Neural cell (in vitro differentiated cells): Measurements from ENCODE around the gene RYR3. TPM values are rescaled to one million over a fixed set of nuclear protein-coding genes. Genes with fewer than 3 reads are reported as not detected.

Experiments used
- H2AFZ ChIP-seq: fragments of 200-600, 300-800 bp; sonication (generic), shearing (Covaris generic); 2 replicates; pipeline ENCODE4 v1.6.0; 2014; ENCODE audit warnings: low read depth, mild to moderate bottlenecking, antibody characterized with exemption, low read length, moderate library complexity
- H3F3A ChIP-seq: fragments of 200-600 bp; shearing (Covaris generic); 2 replicates; pipeline ENCODE4 v1.6.1; 2016; ENCODE audit warnings: mild to moderate bottlenecking, moderate library complexity, mixed read lengths, antibody characterized with exemption, low read length; ENCODE audit not compliant: insufficient read depth, poor library complexity, severe bottlenecking
- H3K27ac ChIP-seq: fragments of 200-600, 300-800 bp; sonication (generic), shearing (Covaris generic); 2 replicates; pipeline ENCODE4 v1.5.1; 2014; ENCODE audit warnings: mild to moderate bottlenecking, low read length, moderate library complexity
- H3K27me3 ChIP-seq: fragments of 300-800, 200-600 bp; sonication (generic), shearing (Covaris generic); 2 replicates; pipeline ENCODE4 v1.6.0; 2014; ENCODE audit warnings: mild to moderate bottlenecking, low read depth, low read length, moderate library complexity; ENCODE audit not compliant: insufficient read depth
- H3K36me3 ChIP-seq: fragments of 300-800, 200-600 bp; sonication (generic), shearing (Covaris generic); 2 replicates; pipeline ENCODE4 v1.5.1; 2014; ENCODE audit warnings: mild to moderate bottlenecking, antibody characterized with exemption, low read length, moderate library complexity; ENCODE audit not compliant: insufficient read depth
- H3K4me2 ChIP-seq: fragments of 300-800, 200-600 bp; sonication (generic), shearing (Covaris generic); 2 replicates; pipeline ENCODE4 v1.6.0; 2014; ENCODE audit warnings: mild to moderate bottlenecking, low read length
- H3K4me3 ChIP-seq: fragments of 300-800, 200-600 bp; sonication (generic), shearing (Covaris generic); 2 replicates; pipeline ENCODE4 v1.5.1; 2014; ENCODE audit warnings: mild to moderate bottlenecking, low read length, moderate library complexity
- H3K79me2 ChIP-seq: fragments of 200-600 bp; shearing (Covaris generic); replicated peaks from 2 replicates; pipeline ENCODE4 v1.6.0; 2014; ENCODE audit warnings: mild to moderate bottlenecking, low read length, moderate library complexity; ENCODE audit not compliant: insufficient read depth
- H3K9ac ChIP-seq: fragments of 300-800, 200-600 bp; sonication (generic), shearing (Covaris generic); 2 replicates; pipeline ENCODE4 v1.6.1; 2016; ENCODE audit warnings: mild to moderate bottlenecking, low read length, mixed read lengths
- H3K9me2 ChIP-seq: fragments of 200-600 bp; shearing (Covaris generic); 2 replicates; pipeline ENCODE4 v1.6.1; 2016; ENCODE audit warnings: mild to moderate bottlenecking, low read length, mixed read lengths; ENCODE audit not compliant: insufficient read depth
- H3K9me3 ChIP-seq: fragments of 200-600, 300-800 bp; sonication (generic), shearing (Covaris generic); 2 replicates; pipeline ENCODE4 v1.6.1; 2016; ENCODE audit warnings: mild to moderate bottlenecking, mixed run types, low read length, moderate library complexity, mixed read lengths
- H4K20me1 ChIP-seq: fragments of 200-600 bp; shearing (Covaris generic); 2 replicates; pipeline ENCODE4 v1.6.1; 2016; ENCODE audit warnings: mild to moderate bottlenecking, mixed run types; ENCODE audit not compliant: insufficient read depth
- EP300 ChIP-seq: fragments of 450-650 bp; conservative IDR thresholded peaks from 2 replicates; pipeline ENCODE4 v1.6.1; 2014; ENCODE audit warnings: antibody characterized with exemption, mild to moderate bottlenecking, moderate library complexity; ENCODE audit not compliant: poor library complexity, severe bottlenecking
- EZH2 ChIP-seq: fragments of 200-600, 300-800 bp; shearing (Covaris generic), sonication (generic); IDR thresholded peaks from 2 replicates; pipeline ENCODE4 v1.6.1; 2014; ENCODE audit warnings: antibody characterized with exemption, low read length, borderline replicate concordance, mild to moderate bottlenecking; ENCODE audit not compliant: insufficient read depth, poor library complexity, severe bottlenecking
- MXI1 ChIP-seq: fragments of 450-650 bp; conservative IDR thresholded peaks from 2 replicates; pipeline ENCODE4 v1.6.1; 2014; ENCODE audit warnings: antibody characterized with exemption, mild to moderate bottlenecking; ENCODE audit not compliant: poor library complexity, severe bottlenecking
- POLR2AphosphoS5 ChIP-seq: IDR thresholded peaks from 2 replicates; pipeline ENCODE4 v1.6.1; 2012
- RAD21 ChIP-seq: fragments of 450-650 bp; conservative IDR thresholded peaks from 2 replicates; pipeline ENCODE4 v1.6.1; 2014; ENCODE audit warnings: antibody characterized with exemption, mild to moderate bottlenecking, moderate library complexity
- SMC3 ChIP-seq: fragments of 450-650 bp; conservative IDR thresholded peaks from 2 replicates; pipeline ENCODE4 v1.6.1; 2014; ENCODE audit warnings: antibody characterized with exemption, mild to moderate bottlenecking, moderate library complexity; ENCODE audit not compliant: poor library complexity
- TAF1 ChIP-seq: IDR thresholded peaks from 2 replicates; pipeline ENCODE4 v1.6.1; 2012; ENCODE audit warnings: low read depth
- polyA plus RNA-seq: library from polyadenylated mRNA; depleted of rRNA; stranded (reverse); fragments of >200 nt; gene quantifications from 2 replicates; pipeline ENCODE4 v1.2.3, GENCODE V29; 2014
- TF ChIP-seq, protein P1 (sequence below): fragments of 450-650 bp; IDR thresholded peaks from 2 replicates; pipeline ENCODE4 v1.5.1; 2014; ENCODE audit warnings: antibody characterized with exemption, mild to moderate bottlenecking, moderate library complexity; ENCODE audit not compliant: poor library complexity, severe bottlenecking
- TF ChIP-seq, protein P2 (sequence below): IDR thresholded peaks from 2 replicates; pipeline ENCODE4 v1.6.1; 2012; ENCODE audit warnings: borderline replicate concordance

RYR3 gene
- polyA plus RNA-seq, 1 donor from 2014 or later: 12.6 TPM

DNA sequence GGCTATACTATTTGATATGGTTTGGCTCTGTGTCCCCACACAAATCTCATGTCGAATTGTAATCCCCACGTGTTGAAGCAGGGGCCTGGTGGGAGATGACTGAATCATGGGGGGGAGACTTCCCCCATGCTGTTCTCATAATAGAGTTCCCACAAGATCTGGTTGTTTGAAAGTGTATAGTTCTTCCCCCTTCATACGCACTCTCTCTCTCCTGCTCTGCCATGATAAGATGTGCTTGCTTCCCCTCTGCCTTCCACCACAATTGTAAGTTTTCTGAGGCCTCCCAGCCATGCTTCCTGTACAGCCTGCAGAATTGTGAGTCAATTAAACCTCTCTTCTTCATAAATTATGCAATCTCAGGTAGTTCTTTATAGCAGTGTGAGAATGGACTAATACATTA lies 367.4 kb downstream of the RYR3 start:
- no peak overlapping the region for H3K4me2 ChIP-seq
- TF ChIP-seq EZH2 (no peak), RAD21 (no peak), TAF1 (no peak), EP300 (no peak), SMC3 (no peak), POLR2AphosphoS5 (no peak), MXI1 (no peak)
- TF ChIP-seq, protein P1, sequence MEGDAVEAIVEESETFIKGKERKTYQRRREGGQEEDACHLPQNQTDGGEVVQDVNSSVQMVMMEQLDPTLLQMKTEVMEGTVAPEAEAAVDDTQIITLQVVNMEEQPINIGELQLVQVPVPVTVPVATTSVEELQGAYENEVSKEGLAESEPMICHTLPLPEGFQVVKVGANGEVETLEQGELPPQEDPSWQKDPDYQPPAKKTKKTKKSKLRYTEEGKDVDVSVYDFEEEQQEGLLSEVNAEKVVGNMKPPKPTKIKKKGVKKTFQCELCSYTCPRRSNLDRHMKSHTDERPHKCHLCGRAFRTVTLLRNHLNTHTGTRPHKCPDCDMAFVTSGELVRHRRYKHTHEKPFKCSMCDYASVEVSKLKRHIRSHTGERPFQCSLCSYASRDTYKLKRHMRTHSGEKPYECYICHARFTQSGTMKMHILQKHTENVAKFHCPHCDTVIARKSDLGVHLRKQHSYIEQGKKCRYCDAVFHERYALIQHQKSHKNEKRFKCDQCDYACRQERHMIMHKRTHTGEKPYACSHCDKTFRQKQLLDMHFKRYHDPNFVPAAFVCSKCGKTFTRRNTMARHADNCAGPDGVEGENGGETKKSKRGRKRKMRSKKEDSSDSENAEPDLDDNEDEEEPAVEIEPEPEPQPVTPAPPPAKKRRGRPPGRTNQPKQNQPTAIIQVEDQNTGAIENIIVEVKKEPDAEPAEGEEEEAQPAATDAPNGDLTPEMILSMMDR: no peak
- TF ChIP-seq, protein P2, sequence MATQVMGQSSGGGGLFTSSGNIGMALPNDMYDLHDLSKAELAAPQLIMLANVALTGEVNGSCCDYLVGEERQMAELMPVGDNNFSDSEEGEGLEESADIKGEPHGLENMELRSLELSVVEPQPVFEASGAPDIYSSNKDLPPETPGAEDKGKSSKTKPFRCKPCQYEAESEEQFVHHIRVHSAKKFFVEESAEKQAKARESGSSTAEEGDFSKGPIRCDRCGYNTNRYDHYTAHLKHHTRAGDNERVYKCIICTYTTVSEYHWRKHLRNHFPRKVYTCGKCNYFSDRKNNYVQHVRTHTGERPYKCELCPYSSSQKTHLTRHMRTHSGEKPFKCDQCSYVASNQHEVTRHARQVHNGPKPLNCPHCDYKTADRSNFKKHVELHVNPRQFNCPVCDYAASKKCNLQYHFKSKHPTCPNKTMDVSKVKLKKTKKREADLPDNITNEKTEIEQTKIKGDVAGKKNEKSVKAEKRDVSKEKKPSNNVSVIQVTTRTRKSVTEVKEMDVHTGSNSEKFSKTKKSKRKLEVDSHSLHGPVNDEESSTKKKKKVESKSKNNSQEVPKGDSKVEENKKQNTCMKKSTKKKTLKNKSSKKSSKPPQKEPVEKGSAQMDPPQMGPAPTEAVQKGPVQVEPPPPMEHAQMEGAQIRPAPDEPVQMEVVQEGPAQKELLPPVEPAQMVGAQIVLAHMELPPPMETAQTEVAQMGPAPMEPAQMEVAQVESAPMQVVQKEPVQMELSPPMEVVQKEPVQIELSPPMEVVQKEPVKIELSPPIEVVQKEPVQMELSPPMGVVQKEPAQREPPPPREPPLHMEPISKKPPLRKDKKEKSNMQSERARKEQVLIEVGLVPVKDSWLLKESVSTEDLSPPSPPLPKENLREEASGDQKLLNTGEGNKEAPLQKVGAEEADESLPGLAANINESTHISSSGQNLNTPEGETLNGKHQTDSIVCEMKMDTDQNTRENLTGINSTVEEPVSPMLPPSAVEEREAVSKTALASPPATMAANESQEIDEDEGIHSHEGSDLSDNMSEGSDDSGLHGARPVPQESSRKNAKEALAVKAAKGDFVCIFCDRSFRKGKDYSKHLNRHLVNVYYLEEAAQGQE: no peak
- no peaks in the 10 kb centered on the region for H3K9me2 ChIP-seq
- no peaks in the 10 kb centered on the region for H3K79me2 ChIP-seq
- no peak overlapping the region for H3K9ac ChIP-seq
- H3K4me3 ChIP-seq: no peak overlapping the region
- H4K20me1 ChIP-seq: no peaks in the 10 kb centered on the region
- H3K27me3 ChIP-seq: no peaks in the 10 kb centered on the region
- no peaks in the 10 kb centered on the region for H3K9me3 ChIP-seq
- no peak overlapping the region for H2AFZ ChIP-seq
- no peaks in the 10 kb centered on the region for H3F3A ChIP-seq
- H3K27ac ChIP-seq: no peak overlapping the region
- H3K36me3 ChIP-seq: no peaks in the 10 kb centered on the region

DNA sequence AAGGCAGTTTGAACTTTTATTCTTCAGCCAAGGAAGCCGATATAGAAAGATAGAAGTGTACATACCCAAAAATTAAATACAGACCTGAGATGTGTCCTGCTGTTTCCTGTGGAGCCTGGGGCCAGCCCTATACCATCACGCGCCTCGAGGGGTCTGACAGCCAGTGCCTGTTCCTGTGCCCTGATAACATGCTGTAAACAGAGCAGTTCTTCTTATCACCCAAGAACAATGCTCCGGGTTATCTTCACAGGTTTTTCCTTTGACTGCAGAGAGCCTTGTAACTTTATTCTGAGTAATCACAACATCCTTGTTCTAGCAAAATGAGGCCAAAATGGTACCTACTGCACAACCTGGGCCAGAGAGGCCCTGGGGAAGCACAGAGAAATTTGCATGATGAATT lies 367.8 kb downstream of the RYR3 start:
- TF ChIP-seq TAF1: no peak
- TF ChIP-seq EP300: no peak
- no peak overlapping the region for H2AFZ ChIP-seq
- no peak overlapping the region for H3K4me3 ChIP-seq
- H3K9ac ChIP-seq: no peak overlapping the region
- H3K9me2 ChIP-seq: no peaks in the 10 kb centered on the region
- H3F3A ChIP-seq: no peaks in the 10 kb centered on the region
- H4K20me1 ChIP-seq: no peaks in the 10 kb centered on the region
- H3K79me2 ChIP-seq: no peaks in the 10 kb centered on the region
- no peaks in the 10 kb centered on the region for H3K27me3 ChIP-seq
- H3K36me3 ChIP-seq: no peaks in the 10 kb centered on the region
- no peak overlapping the region for H3K4me2 ChIP-seq
- H3K9me3 ChIP-seq: no peaks in the 10 kb centered on the region
- no peak overlapping the region for H3K27ac ChIP-seq

DNA sequence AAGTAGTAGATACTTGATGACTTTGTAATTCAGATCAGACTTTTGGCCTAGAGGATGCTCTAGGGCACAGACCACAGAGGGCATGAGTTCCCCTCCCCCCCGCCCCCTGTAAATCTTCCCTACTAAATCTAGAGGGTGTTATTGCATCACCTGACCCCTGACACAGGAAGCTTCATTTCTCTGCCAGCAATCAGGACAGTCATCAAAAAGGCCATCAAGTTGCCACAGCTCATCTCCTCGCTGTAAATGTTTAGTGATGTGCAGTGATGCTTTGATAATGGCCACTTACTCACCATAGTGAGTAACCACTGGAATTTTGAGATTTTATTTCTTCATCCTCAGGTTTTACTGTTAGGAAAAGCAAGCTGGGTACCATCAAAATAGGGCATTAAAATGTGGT lies 368.3 kb downstream of the RYR3 start:
- no peak overlapping the region for H3K9ac ChIP-seq

More for the DNA sequence above, 368.3 kb downstream of the RYR3 start:
- no peaks in the 10 kb centered on the region for H4K20me1 ChIP-seq
- H2AFZ ChIP-seq: no peak overlapping the region
- no peak overlapping the region for H3K4me2 ChIP-seq
- H3K36me3 ChIP-seq: no peaks in the 10 kb centered on the region
- no peak overlapping the region for H3K27ac ChIP-seq
- TF ChIP-seq EZH2 (no peak), MXI1 (no peak), POLR2AphosphoS5 (no peak), RAD21 (no peak), SMC3 (no peak), TAF1 (no peak), EP300 (no peak)
- TF ChIP-seq, protein P1: no peak
- TF ChIP-seq, protein P2: no peak
- H3K4me3 ChIP-seq: no peak overlapping the region
- no peaks in the 10 kb centered on the region for H3K79me2 ChIP-seq
- H3K27me3 ChIP-seq: no peaks in the 10 kb centered on the region
- no peaks in the 10 kb centered on the region for H3K9me3 ChIP-seq
- no peaks in the 10 kb centered on the region for H3K9me2 ChIP-seq
- no peaks in the 10 kb centered on the region for H3F3A ChIP-seq
